Stimulated activated CD8-positive, alpha-beta memory T cell treated with anti-CD3 and anti-CD28 coated beads, Interleukin-12 subunit alpha, Interleukin-12 subunit beta, amount 100 ng/mL, for 4 hours (primary cell): ENCODE data around the gene AMOT.

Source experiments
- DNase-seq: peaks from one replicate; pipeline ENCODE4 v3.0.0-alpha.2; 2020; ENCODE audit warnings: low read depth

Gene AMOT

DNA sequence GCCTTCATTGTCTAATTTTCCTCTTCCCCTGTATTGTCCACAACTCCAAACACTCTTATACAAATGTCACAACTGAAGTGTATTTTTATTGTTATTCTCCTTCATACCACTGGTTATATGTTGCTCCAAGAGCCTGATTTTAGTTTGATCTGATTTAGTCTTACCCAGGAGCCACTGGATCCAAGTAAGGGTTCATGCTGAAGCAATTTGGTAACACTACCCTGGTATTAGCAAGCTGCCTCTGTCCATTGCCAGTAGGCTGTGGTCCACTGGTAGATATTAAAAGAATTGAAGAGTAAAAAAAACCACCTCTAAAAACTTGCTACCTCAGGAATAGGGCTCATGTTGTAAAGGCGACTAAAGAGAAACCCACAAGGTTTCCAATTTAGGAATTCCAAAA is 41.2 kb downstream of the AMOT start:
- no peak for DNase-seq

DNA sequence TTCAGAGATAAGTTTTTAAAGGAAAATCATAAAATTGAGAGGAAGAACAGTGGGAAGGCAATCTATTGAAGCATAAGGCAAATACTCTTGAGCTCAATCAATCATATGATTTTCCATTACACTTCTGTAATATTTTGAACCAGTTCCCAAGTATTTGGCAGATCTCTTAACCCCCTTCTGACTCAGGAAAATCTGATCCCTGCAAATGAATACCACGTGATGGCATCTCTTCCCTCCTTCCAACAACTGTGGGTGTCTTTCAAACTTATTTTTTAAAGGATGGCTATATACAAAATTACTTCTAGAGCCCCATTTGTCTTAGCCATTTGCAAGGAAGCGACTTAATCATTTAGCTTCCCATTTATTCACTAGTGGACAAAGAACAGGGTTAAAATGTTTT is 41.9 kb downstream of the AMOT start:
- DNase-seq = no peak

DNA sequence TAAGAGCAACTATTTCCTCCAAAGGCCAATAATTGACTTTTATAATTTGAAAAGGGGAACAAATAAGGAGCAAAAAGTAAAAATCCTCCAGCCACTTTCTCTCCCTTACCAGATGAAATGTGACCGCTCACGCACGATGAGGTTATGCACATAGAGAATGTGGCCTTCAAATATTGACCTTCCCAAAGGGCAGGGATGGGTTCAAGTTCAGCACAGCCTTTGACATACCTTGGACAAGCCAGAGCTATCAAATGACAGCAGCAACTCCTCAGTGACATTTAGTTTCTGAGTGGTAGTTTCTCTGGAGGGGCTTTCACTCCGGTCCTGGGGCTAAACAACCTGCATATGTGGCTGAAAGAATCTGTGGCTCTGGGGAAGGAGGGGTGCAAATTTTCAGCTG is 50.7 kb downstream of the AMOT start:
- no peak for DNase-seq

DNA sequence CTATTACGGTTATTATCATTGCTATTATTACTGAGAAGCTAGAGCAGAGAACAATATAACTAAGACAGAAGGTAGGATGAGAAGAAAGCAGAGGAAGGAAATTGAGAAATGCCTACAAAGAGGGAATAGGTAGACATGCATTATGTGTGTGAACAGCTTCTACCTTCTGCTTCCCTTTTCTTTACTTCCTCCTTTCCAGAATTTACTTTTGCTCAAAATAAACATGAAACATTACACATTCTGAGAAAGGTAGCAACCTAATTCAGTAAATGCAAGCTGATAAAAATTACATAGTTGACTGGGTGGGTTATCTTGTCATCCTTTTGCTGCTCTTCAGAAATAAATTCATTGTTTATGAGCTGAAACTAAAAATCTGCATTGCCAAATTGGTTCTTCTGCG is 54.6 kb downstream of the AMOT start:
- DNase-seq = no peak

DNA sequence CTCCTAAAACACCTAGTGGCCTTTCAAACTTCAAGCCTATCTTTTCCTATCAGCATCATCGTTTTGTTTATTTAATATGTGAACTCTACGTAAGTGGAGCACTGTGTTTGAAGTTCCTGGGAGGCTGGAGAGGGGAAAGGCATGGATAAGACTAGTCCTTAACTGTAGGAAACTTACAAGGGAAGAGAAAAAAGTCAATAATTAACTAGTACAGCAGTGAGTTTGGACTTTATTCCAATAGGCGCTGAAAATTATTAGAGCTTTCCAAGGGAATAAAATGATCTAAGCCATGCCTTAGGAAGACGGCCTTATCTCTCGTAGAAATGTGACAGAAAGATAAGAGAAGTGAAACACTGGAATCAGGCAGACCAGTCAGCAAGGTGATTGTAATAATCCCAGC is 55.3 kb downstream of the AMOT start:
- no peak for DNase-seq

DNA sequence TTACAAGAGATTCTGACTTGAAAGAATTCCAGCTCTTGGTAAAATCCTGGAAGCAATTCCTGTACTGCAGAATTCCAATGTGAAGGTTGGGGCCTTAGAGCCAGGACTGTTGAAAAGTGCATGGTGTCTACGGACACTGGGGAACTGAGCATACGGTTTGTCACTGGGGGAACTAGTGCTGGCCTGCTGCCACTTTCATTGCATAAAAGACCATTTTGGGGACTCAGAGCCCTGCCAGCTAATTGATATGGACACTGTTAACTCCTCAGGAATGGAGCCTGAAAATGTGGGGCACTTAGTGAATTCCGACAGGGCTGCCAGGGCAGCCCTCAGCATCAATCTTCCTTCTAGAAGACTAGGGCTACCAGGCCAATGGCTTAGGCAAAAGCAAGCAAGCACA is 55.9 kb downstream of the AMOT start:
- DNase-seq = no peak

DNA sequence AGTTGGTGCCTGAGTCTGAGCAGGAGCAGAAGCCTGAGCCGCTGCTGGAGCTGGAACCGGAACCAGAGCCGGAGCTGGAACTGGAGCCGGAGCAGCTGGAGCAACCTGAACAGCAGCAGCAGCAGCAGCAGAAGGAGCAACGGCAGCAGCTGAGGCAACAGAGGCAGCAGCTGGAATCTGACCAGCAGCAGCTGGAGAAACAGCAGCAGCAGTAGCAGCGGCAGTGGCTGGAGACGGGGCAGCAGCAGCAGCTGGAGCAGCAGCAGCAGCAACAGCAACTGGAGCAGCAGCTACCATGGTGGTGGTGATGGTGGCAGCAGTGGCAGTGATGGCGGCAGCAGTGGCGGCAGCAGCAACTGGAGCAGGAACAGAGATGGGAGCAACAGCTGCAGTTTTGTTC is 61.5 kb downstream of the AMOT start:
- DNase-seq = no peak

DNA sequence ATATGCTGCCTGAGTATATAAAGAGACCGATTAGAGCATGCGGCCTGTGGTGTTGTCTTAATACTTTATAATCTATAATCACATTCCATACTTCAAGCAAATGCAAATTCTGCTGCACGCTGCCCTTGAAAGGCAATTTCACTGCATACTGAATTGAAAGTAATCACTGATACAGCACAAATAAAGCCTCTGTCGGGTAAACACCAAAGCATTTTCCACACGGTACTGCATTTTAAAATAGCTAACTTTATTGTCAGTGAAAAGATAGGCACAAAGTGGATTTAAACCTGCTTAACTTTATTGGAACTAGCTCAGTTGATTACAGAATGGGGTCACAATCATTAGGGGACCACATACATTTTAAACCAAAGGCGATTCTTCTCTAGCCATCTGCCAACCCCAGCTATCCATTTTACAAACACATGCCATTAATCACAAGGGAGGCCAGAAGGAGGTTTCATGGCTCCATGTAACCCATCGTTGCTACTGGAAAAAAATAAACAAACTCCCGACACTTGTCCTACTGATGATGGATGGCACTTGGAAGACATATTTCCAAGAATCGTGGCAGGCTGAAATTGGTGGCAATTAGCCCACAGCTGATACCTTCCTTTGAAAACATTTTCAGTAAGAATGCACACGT is 65.9 kb downstream of the AMOT start:
- no peak for DNase-seq

DNA sequence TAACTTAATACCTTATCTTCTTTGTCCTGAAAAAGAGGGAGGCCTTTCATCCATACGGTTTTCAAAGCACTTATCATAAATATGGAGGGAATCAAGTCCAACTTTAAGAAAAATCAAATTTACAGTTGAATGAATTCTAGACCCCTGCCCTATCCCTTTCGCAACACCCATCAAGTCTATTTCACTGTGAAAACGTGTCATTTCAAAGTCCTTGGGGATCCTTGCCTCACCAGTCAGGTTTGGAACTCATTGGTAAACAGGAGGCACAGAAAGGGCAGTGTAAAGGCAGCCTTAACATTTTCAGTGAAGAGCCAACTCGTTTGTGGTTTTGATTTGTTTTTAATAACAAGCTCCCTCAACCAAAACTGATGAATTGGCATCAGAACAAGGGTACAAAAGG is 66.5 kb downstream of the AMOT start:
- DNase-seq = no peak

DNA sequence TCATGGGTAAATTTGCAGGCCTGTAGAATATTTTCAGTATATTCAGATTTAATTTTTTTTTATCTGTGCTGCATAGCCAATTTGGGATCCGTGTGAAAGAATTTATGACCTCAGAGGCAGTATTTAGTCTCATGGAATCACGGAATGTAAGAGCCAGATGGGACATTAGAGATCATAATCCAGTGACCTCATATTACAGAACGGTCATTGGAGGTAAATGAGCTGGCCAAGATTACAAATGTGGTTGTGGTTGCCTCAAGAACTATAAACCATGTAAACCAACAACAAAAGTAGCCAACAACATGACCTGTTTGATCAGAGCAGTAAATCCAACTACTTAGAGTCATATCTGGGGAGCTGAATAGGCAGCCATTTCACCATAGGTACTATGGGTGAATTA is 71.6 kb downstream of the AMOT start:
- no peak for DNase-seq

DNA sequence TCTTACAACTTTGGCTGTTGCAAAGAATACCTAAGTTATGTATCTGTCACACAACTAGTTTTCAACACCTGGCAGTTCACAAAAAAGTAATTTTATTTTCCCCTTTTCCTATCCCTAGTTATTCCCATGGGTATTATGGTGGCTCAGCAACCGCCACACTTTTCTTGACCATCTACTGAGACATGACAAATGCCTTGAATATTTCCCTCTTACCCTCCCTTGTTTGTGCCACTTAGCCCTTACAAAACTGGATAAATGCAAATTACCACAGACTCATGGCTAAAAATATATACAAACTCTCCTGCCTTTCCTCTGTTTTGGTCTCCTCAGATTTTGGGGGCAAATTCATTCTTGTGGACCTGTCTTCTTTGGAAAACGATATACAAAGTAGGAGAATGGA is 72.1 kb downstream of the AMOT start:
- no peak for DNase-seq

DNA sequence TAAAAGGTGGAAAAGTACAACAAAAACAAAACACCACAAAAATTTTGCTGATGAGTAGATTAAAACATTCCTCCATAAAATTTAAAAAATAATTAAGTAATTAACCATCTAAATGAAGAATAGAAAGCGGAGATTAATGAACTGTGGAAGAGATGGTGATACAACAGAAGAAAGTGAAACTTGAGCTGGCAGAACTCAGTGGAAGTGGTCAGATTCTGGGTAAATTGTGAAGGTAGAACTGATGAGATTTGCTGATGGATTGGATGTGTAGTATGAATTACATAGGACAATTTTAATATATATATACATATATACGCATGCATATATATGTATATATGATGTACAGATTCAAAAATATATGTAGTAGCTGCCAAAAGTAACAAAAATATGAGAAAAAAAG is 73.9 kb downstream of the AMOT start:
- DNase-seq = no peak

DNA sequence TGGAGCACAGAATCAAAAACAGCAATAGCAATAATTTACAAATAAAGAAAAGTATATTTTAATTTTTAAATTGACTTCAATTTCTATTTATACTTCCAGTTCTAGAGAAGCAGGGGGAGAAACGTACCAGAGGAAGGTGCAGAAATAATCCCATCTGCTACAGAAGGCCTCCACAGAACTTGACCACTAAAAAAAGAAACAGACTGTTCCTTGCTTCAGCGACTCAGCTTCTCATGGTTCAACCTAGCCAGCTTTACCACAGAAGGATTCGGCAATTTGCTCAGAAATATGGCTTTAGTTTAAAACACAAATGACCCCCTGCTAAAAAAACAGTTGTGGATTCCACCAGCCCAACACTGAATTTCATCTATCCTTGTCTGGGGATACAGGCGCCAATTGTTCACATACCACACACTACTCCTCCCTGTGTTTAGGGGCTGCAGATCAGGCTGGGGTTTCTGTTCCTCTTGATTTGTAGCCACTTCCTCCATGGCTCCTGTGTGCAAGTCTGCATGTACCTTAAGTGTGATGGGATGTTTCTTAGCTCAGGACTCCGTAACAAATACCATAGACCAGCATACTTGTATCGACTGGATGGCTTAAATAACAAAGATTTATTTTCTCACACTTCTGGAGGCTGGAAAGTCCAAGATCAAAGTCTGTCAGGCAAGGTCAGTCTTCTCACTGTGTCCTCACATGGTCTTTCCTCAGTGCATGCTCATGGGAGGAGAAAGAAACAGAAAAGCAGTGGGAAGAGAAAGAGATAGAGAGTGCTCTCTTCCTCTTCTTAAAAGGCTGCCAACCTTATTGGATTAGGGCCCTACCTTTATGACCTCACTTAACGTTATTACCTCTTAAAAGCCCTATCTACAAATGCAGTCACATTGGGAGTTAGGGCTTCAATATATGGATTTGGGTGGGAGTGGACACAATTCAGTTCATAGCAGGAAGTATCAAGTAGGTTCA is 79.1 kb downstream of the AMOT start:
- no peak for DNase-seq

DNA sequence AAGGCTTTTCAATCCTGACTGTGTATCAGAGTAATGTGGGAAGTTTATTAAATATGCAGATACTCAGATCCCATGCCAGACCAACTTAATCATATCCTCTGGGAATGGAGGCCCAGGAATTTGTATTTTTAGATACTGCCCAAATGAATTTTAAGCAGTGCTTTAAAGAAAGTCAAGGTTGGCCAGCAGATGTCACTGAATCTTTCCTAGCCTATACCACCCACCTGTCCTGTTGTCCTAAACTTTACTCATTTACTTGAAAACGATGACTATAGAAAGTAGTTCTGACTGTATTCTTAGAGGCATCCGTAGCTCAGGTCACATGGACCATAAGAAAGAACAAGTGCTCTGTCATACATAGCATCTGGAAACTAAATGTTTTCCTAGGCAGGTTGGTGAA is 79.9 kb downstream of the AMOT start:
- no peak for DNase-seq

DNA sequence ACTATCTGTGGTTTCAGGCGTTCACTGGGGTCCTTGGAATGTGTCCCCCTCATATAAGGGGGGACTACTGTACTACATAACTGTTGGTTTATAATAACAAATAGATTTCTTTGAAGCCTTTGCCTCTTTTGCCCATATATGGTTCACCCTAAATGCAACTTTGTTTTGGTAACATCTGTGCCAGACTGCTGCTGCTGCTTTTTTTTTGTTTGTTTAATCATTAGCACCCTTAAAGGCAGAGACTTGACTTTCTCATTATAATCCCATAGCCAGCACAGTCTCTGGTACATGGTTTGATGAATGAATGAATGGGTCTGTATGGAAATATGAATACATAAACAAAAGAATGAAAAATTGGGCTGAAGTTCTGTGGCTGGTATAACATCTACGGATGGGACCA is 80.7 kb downstream of the AMOT start:
- no peak for DNase-seq

DNA sequence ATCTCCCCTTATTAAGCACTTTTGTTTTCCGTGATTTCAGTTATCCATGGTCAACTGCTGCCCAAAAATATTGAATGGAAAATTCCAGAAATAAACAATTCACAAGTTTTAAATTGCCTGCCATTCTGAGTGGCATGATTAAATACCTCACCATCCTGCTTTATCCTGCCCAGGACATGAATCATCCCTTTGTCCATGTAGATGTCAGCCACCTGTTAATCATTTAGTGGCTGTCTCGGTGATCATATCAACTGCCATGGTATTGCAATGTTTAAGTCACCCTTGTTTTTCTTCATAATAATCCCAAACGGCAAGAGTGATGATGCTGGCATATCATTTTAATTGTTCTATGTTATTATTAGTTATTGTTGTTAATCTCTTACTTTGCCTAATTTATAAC is 81.1 kb downstream of the AMOT start:
- no peak for DNase-seq

DNA sequence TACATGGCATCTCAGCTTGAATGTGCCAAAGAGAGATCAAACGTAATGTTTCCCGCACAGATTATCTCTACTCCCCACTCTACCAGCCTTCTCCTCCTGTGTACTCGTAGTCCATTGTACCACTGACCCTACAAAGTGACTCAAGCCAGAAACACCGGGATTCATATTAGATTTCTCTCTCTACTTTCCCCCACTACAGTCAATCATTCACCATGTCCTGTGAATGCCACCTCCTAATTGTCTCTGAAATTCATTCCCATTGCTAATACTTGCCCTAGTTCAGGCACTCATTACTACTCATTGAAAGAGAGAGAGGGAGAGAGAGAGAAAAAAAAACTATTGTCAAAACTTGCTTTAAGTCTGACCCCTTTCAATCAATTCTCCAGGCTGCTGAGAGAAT is 82.7 kb downstream of the AMOT start:
- DNase-seq = no peak

DNA sequence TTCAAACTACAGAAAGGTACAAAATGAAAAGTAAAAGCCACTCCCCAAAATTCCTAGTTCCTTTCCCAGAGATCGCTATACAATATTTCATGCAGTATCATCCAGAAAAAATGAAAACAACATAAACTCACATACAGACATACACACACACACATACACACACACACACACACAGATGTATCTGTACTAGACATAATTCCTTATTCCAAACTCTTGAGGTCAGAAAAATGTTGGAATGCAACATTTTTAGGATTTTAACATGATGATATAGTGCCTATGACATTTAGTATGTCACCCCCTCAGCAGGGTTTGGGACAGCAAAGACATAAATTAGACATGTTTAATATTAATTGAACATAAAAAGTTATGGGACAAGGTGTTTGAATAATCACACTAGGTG is 87.5 kb downstream of the AMOT start:
- DNase-seq = no peak

DNA sequence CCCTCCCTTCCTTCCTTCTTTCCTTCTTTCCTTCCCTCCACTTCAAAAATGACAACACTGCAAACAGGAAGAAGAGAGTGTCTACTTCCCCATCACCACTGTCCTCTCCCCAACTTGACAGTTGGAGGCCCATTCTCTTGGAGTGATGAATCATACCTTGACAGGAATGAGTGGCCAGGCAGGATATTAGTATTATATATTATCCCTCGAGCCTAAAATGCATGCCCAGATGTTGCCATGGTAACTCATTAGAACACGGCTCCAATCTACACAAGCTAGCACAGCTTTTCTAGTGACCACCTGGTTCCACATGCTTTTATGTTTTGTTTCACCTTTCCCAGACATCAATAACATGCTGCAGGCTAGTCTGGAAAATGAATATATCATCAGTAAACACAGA is 89.6 kb downstream of the AMOT start:
- DNase-seq = no peak

DNA sequence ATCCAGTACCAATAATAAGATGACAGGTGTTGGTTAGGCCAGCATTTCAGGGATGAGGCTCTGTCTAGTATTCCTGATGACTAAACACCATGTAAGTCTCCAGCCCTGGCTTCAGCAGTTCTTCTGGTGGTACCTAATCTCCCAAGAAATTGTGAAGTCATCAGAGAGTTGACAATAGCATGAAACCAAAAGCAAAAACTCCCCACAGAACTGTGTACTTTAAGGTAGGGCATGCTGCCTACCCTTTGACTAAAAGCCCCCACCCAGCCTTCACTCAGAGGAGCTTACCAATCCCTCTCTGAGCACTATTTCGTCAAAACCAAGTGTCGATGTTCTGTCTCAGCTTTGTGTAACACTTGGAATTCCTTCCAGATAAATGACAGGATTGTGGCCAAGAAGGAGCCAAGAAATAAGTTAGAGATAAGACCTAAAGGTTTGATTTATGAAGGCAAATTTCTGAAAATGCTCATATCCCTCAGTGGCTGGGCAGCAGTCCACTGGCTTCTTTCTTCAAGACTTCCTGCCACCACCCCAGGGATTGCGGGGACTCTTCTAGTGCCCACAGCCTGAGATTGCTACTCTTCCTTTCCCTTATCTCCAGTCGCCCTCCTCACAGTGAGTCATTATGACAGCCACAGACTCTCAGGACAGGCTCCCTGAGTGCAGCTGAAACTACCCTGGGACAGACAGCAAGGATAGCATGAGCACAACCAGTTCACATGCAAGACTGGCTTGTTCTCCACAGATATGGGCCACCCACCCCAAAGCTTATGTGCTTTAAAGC is 93.6 kb downstream of the AMOT start:
- no peak for DNase-seq

DNA sequence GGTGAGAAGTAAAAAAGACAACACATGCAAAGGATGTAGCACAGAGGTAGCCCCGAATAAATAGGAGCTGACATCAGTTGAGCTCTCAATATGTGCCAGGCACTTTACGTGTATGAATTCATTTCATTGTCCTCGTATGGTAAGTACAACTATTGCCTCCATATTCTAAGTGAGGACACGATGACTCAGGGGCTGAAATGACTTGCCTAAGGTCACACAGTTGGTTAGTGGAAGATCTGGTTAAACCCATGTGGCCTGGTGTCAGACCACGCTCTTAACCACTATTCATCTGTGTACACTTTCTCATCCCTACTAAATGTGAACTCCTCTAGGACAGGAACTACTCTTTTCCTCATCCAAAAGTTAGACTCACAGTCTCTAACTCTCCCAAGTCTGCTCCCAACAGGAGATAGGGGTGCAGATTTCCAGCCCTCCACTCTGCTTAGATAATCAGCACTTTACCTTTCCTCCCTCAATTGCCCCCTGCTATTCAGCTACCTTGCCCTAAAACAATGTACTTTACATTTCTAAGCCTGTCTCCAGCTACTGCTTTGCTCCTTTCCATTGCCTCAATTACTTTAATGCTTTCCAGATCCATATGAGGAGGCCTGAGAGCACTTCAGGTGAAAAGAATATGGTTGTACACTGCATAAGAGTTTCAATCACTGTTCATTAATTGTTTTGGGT is 102.1 kb downstream of the AMOT start:
- DNase-seq = no peak

DNA sequence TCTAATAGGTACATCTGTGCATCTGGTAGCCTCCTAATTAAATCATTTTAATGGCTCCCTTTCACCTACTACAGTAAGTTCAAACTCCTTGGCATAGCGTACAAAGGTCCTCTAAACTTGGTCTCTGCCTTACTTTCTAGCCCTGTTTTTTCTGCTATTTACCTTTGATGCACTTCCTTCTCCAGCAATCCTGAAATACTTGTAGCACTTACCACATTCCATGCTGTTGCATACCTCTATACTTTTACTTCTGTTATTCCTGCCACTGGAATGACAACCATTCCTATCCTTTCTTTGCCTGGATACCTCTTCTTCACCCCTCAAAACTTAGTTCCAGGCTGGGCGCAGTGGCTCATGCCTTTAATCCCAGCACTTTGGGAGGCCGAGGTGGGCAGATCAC is 104.3 kb downstream of the AMOT start:
- DNase-seq = no peak
